Measurements from ENCODE around the gene RNF151. TPM values are rescaled to one million over a fixed set of nuclear protein-coding genes. Genes with fewer than 3 reads are reported as not detected.
"Not testable (repeated sequence)": the region's sequence is repeated elsewhere in the genome, so short reads cannot be mapped to it uniquely, and the experiment has no call there.

Gene RNF151
- total RNA-seq, 6 experiments from 2014 or later = not detected

- TF ChIP-seq, protein P1, sequence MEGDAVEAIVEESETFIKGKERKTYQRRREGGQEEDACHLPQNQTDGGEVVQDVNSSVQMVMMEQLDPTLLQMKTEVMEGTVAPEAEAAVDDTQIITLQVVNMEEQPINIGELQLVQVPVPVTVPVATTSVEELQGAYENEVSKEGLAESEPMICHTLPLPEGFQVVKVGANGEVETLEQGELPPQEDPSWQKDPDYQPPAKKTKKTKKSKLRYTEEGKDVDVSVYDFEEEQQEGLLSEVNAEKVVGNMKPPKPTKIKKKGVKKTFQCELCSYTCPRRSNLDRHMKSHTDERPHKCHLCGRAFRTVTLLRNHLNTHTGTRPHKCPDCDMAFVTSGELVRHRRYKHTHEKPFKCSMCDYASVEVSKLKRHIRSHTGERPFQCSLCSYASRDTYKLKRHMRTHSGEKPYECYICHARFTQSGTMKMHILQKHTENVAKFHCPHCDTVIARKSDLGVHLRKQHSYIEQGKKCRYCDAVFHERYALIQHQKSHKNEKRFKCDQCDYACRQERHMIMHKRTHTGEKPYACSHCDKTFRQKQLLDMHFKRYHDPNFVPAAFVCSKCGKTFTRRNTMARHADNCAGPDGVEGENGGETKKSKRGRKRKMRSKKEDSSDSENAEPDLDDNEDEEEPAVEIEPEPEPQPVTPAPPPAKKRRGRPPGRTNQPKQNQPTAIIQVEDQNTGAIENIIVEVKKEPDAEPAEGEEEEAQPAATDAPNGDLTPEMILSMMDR (IDR thresholded peaks at IDR 0.05) = no peak
- no peak for TF ChIP-seq POLR2A (IDR thresholded peaks at IDR 0.05)
- ATAC-seq = no peak
- Histone ChIP-seq H3K9me3 (no peaks in the 10 kb centered on the region), H3K4me1 (no peaks in the 10 kb centered on the region), H3K36me3 (no peaks in the 10 kb centered on the region), H3K27me3 (no peaks in the 10 kb centered on the region), H3K4me3 (no peak overlapping the region), H3K27ac (no peak overlapping the region)
- intact Hi-C loops (cut with DNase I) = no loop called here
- no peak for DNase-seq
- 86% methylated on average over 10 of the region's 11 CpGs for WGBS (ENCODE audit: insufficient coverage, low coverage, low lambda C conversion rate, missing lambda C conversion rate)
Measured at GRCh38 chr16:1949507-1949906, 17.1 kb upstream of the RNF151 start.

- TF ChIP-seq POLR2A (IDR thresholded peaks at IDR 0.05) = no peak
- TF ChIP-seq, protein P1 (IDR thresholded peaks at IDR 0.05) = no peak
- Histone ChIP-seq H3K4me1 (no peaks in the 10 kb centered on the region), H3K27ac (no peak overlapping the region), H3K36me3 (no peaks in the 10 kb centered on the region), H3K4me3 (no peak overlapping the region), H3K27me3 (no peaks in the 10 kb centered on the region), H3K9me3 (no peaks in the 10 kb centered on the region)
- intact Hi-C loops (cut with DNase I) = no loop called here
- ATAC-seq = no peak
- WGBS (ENCODE audit: insufficient coverage, low coverage, low lambda C conversion rate, missing lambda C conversion rate) = 70% methylated on average over 2 of the region's 7 CpGs
- no peak for DNase-seq
Measured at GRCh38 chr16:1950047-1950446, 16.6 kb upstream of the RNF151 start.

DNA sequence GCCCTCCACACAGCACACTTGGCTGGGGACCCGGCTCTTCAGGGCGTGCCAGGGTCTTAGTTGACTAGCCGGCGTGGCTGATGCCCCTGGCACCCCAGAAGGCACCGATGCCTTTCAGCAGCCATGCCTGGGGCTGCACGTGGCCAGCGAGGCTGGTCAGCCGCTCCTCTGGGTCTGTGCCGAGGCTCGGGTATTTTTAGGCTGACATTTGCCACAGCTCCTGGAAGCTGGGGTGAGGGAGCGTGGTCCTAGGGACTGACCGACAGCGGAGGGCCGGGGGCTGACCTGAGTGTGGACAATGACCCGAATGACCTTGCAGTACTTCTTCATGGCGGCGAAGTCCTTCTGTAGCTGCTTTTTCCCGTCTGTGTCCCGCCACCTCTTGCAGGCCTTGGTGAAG lies 16.1 kb upstream of the RNF151 start:
- 80% methylated on average over 2 of the region's 19 CpGs for WGBS (ENCODE audit: insufficient coverage, low coverage, low lambda C conversion rate, missing lambda C conversion rate)
- Histone ChIP-seq H3K27me3 (no peaks in the 10 kb centered on the region), H3K36me3 (no peaks in the 10 kb centered on the region), H3K9me3 (no peaks in the 10 kb centered on the region), H3K27ac (no peak overlapping the region), H3K4me1 (no peaks in the 10 kb centered on the region), H3K4me3 (no peak overlapping the region)
- ATAC-seq = no peak
- no peak for DNase-seq
- no peak for TF ChIP-seq POLR2A (IDR thresholded peaks at IDR 0.05)
- TF ChIP-seq, protein P1 (IDR thresholded peaks at IDR 0.05) = no peak
- intact Hi-C loops (cut with DNase I) = no loop called here

- Histone ChIP-seq H3K9me3 (no peaks in the 10 kb centered on the region), H3K27ac (no peak overlapping the region), H3K4me1 (peaks cover 0 to 2% (median under 1%) of the 10 kb centered on the region in 4 donors), H3K27me3 (no peaks in the 10 kb centered on the region), H3K36me3 (no peaks in the 10 kb centered on the region), H3K4me3 (no peak overlapping the region)
- DNase-seq (peak in 1 of 3 donors; percentile 54), ATAC-seq (no peak)
- TF ChIP-seq, protein P1 (IDR thresholded peaks at IDR 0.05) = no peak
- TF ChIP-seq POLR2A (IDR thresholded peaks at IDR 0.05) = no peak
- intact Hi-C loops (cut with DNase I) = no loop called here
- 100% methylated on average over 1 of the region's 22 CpGs for WGBS (ENCODE audit: insufficient coverage, low coverage, low lambda C conversion rate, missing lambda C conversion rate)
Measured at GRCh38 chr16:1953734-1954133, 12.9 kb upstream of the RNF151 start.

- ATAC-seq; H3K27me3 ChIP-seq; DNase-seq; H3K4me3 ChIP-seq; intact Hi-C loops (cut with DNase I); H3K9me3 ChIP-seq; H3K27ac ChIP-seq: not testable (repeated sequence)
- peaks cover 0 to 16% (median 4%) of the 10 kb centered on the region in 4 donors for H3K36me3 ChIP-seq
- 92% methylated on average over 12 of the region's 22 CpGs for WGBS (ENCODE audit: insufficient coverage, low coverage, low lambda C conversion rate, missing lambda C conversion rate)
- H3K4me1 ChIP-seq = peaks cover 0 to 11% (median 2%) of the 10 kb centered on the region in 4 donors
Measured at GRCh38 chr16:1957434-1958142, 9.1 kb upstream of the RNF151 start.

DNA sequence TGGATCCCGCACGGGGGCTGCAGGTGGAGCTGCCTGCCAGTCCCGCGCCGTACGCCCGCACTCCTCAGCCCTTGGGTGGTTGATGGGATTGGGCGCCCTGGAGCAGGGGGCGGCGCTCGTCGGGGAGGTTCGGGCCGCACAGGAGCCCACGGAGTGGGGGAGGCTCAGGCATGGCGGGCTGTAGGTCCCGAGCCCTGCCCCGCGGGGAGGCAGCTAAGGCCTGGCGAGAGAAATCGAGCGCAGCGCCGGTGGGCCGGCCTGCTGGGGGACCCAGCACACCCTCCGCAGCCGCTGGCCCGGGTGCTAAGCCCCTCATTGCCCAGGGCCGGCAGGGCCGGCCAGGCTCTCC lies 8.5 kb upstream of the RNF151 start:
- peak in 2 of 3 donors; percentile 33 to 51 for DNase-seq
- Histone ChIP-seq H3K4me1 (peaks cover 0 to 11% (median 2%) of the 10 kb centered on the region in 4 donors), H3K36me3 (peaks cover 0 to 21% (median 4%) of the 10 kb centered on the region in 4 donors)
- intact Hi-C loops (cut with DNase I); H3K27ac ChIP-seq; ATAC-seq; H3K9me3 ChIP-seq; H3K4me3 ChIP-seq; H3K27me3 ChIP-seq: not testable (repeated sequence)
- WGBS (ENCODE audit: insufficient coverage, low coverage, low lambda C conversion rate, missing lambda C conversion rate) = 94% methylated on average over 5 of the region's 30 CpGs

Data from right lobe of liver (tissue), 6 donors.